HCT116 (cell line): ENCODE results near the gene LONRF3. TPM values are rescaled to one million over a fixed set of nuclear protein-coding genes. Genes with fewer than 3 reads are reported as not detected.

Experiments used
- ATAC-seq: fragments of 200-7000 bp; cut with Tn5 transposase; 2 replicates; pipeline ENCODE4 v1.9.1; 2020; ENCODE audit warnings: mild to moderate bottlenecking, moderate library complexity
- BruUV-seq: library from RNA; stranded (reverse); fragments of 400-500 nt; replicated peaks from 2 replicates; lab custom pipeline; 2021; lab: Mats Ljungman, UMichigan
- CTCF ChIA-PET: fragments of 300-600 bp; sonication (Branson Sonifier 250); formaldehyde crosslinking; loops from one replicate; lab custom pipeline; 2021; ENCODE audit warnings: antibody characterized with exemption; lab: Charles Lee
- POLR2A ChIA-PET: fragments of 300-600, 350-600 bp; sonication (Branson Sonifier 250); formaldehyde crosslinking; loops from one replicate; lab custom pipeline; 2021; ENCODE audit warnings: antibody characterized with exemption; lab: Charles Lee
- RAD21 ChIA-PET, 2 experiments: fragments of 300-600 bp; sonication (Branson Sonifier 250); formaldehyde crosslinking; loops; one replicate each; lab custom pipeline; 2023; ENCODE audit warnings: low total read pairs in 2 of 2; ENCODE audit not compliant: uncharacterized antibody in 2 of 2, unreplicated experiment in 2 of 2, low non-redundant PET in 1 of 2; lab: Charles Lee
- DNase-seq: peaks from one replicate; pipeline ENCODE4 v3.0.0-alpha.2; 2010; ENCODE audit warnings: low read depth, low spot score
- H2AFZ ChIP-seq: fragments of 200-600 bp; shearing (Covaris generic), sonication (generic); 2 replicates; pipeline ENCODE4 v1.6.1; 2017; ENCODE audit warnings: low read depth, mixed run types, mixed read lengths, antibody characterized with exemption, low read length; ENCODE audit not compliant: poor library complexity, severe bottlenecking
- H3K27ac ChIP-seq: 2 replicates; pipeline ENCODE4 v1.5.1; 2012; ENCODE audit warnings: low read depth, low read length
- H3K27me3 ChIP-seq: fragments of 200-600 bp; sonication (generic); 2 replicates; pipeline ENCODE4 v1.6.1; 2016; ENCODE audit warnings: mixed run types, low read length, mixed read lengths; ENCODE audit not compliant: insufficient read depth
- H3K36me3 ChIP-seq, 2 experiments: fragments of 200-500 bp in 1 of 2; fragments of 200-600 bp in 1 of 2; sonication (Bioruptor generic) in 1 of 2; sonication (generic) in 1 of 2; 2 replicates each; pipeline versions ENCODE4 v1.5.1 to v1.6.1; 2014 to 2016; ENCODE audit warnings: low read length in 2 of 2, inconsistent platforms in 1 of 2, mixed read lengths in 1 of 2, mixed run types in 1 of 2; ENCODE audit not compliant: insufficient read depth in 2 of 2, control insufficient read depth in 1 of 2
- H3K4me1 ChIP-seq, 2 experiments: fragments of 200-600 bp in 1 of 2; sonication (generic) in 1 of 2; 2 replicates each; pipeline versions ENCODE4 v1.5.1 to v1.6.1; 2012 to 2017; ENCODE audit warnings: low read length in 2 of 2, inconsistent platforms in 1 of 2, mild to moderate bottlenecking in 1 of 2, mixed read lengths in 1 of 2, mixed run types in 1 of 2, moderate library complexity in 1 of 2; ENCODE audit not compliant: insufficient read depth in 2 of 2, control insufficient read depth in 1 of 2
- H3K4me2 ChIP-seq: fragments of 200-600 bp; sonication (generic); 2 replicates; pipeline ENCODE4 v1.6.1; 2017; ENCODE audit warnings: mixed run types, low read length, mixed read lengths
- H3K4me3 ChIP-seq, 2 experiments: fragments of 200-600 bp in 1 of 2; sonication (generic) in 1 of 2; replicated peaks in 1 of 2; 2 replicates each; pipeline ENCODE4 v1.5.1; 2011 to 2016; ENCODE audit warnings: low read length in 2 of 2, control low read depth in 1 of 2, low read depth in 1 of 2, mild to moderate bottlenecking in 1 of 2, mixed read lengths in 1 of 2, mixed run types in 1 of 2
- H3K79me2 ChIP-seq: fragments of 200-600 bp; sonication (generic); 2 replicates; pipeline ENCODE4 v1.6.1; 2017; ENCODE audit warnings: mild to moderate bottlenecking, mixed run types, low read length, moderate library complexity, mixed read lengths; ENCODE audit not compliant: insufficient read depth
- H3K9ac ChIP-seq: fragments of 200-600 bp; sonication (generic); 2 replicates; pipeline ENCODE4 v1.6.1; 2016; ENCODE audit warnings: low read length, mixed read lengths
- H3K9me2 ChIP-seq: fragments of 200-600 bp; sonication (generic), shearing (Covaris generic); 2 replicates; pipeline ENCODE4 v1.6.1; 2017; ENCODE audit warnings: mixed run types, mild to moderate bottlenecking, moderate library complexity; ENCODE audit not compliant: insufficient read depth
- H3K9me3 ChIP-seq, 2 experiments: fragments of 200-500 bp in 1 of 2; fragments of 200-600 bp in 1 of 2; sonication (Bioruptor generic) in 1 of 2; sonication (generic) in 1 of 2; 2 replicates each; pipeline ENCODE4 v1.6.1; 2014 to 2017; ENCODE audit warnings: low read length in 2 of 2, mixed read lengths in 2 of 2, inconsistent platforms in 1 of 2, low read depth in 1 of 2, mild to moderate bottlenecking in 1 of 2, mixed run types in 1 of 2, moderate library complexity in 1 of 2; ENCODE audit not compliant: control insufficient read depth in 1 of 2, insufficient read depth in 1 of 2
- H4K20me1 ChIP-seq: fragments of 200-600 bp; sonication (generic), shearing (Covaris generic); 2 replicates; pipeline ENCODE4 v1.6.1; 2017; ENCODE audit warnings: mixed run types, mild to moderate bottlenecking, moderate library complexity; ENCODE audit not compliant: insufficient read depth
- CEBPB ChIP-seq: IDR thresholded peaks from 2 replicates; pipeline ENCODE4 v1.6.1; 2012; ENCODE audit warnings: low read depth
- EGR1 ChIP-seq: IDR thresholded peaks from 2 replicates; pipeline ENCODE4 v1.6.1; 2012; ENCODE audit warnings: low read depth
- EZH2 ChIP-seq: fragments of 200-600 bp; sonication (generic); IDR thresholded peaks from 2 replicates; pipeline ENCODE4 v1.6.1; 2017; ENCODE audit warnings: antibody characterized with exemption, mixed run types
- EZH2phosphoT487 ChIP-seq: fragments of 200-600 bp; IDR thresholded peaks from 2 replicates; pipeline ENCODE4 v1.6.1; 2018; ENCODE audit warnings: antibody characterized with exemption, borderline replicate concordance
- FOSL1 ChIP-seq: IDR thresholded peaks from 2 replicates; pipeline ENCODE4 v1.6.1; 2012; ENCODE audit warnings: low read depth
- POLR2A ChIP-seq: IDR thresholded peaks from 2 replicates; pipeline ENCODE4 v1.7.0; 2011; ENCODE audit warnings: borderline replicate concordance; ENCODE audit not compliant: insufficient read depth, insufficient read length; ENCODE audit errors: extremely low read depth
- ZFX ChIP-seq: fragments of 450-650 bp; IDR thresholded peaks from 2 replicates; pipeline ENCODE4 v1.6.1; 2017
- ZNF274 ChIP-seq: fragments of 200-500 bp; sonication (Bioruptor generic); IDR thresholded peaks from 2 replicates; pipeline ENCODE4 v1.6.1; 2014; ENCODE audit warnings: mild to moderate bottlenecking, low read depth, low read length, inconsistent platforms
- intact Hi-C: fragments of 100-400 bp; cut with micrococcal nuclease; formaldehyde crosslinking; loops from 2 replicates; pipeline ENCODE4 v1.10.0; 2022
- total RNA-seq: library from RNA; stranded (reverse); gene quantifications from one replicate; pipeline ENCODE4 v1.2.1, GENCODE V29; 2021; ENCODE audit not compliant: unreplicated experiment
- TF ChIP-seq, protein P1 (sequence below), 3 experiments: fragments of 200-600 bp in 1 of 3; sonication (generic) in 1 of 3; IDR thresholded peaks in 2 of 3; conservative IDR thresholded peaks in 1 of 3; 2 replicates each; pipeline ENCODE4 v1.5.1; 2012 to 2017; ENCODE audit warnings: low read depth in 2 of 3, low read length in 2 of 3, antibody characterized with exemption in 1 of 3, borderline replicate concordance in 1 of 3, control low read depth in 1 of 3, mild to moderate bottlenecking in 1 of 3, mixed read lengths in 1 of 3, mixed run types in 1 of 3, moderate library complexity in 1 of 3; ENCODE audit not compliant: insufficient read depth in 1 of 3
- TF ChIP-seq, protein P2 (sequence below): IDR thresholded peaks from 2 replicates; pipeline ENCODE4 v1.6.1; 2012
- TF ChIP-seq, protein P3 (sequence below): IDR thresholded peaks from 2 replicates; pipeline ENCODE4 v1.6.1; 2011; ENCODE audit warnings: mild to moderate bottlenecking, low read length, moderate library complexity; ENCODE audit not compliant: insufficient replicate concordance; ENCODE audit errors: extremely low read depth
- TF ChIP-seq, protein P4 (sequence below): IDR thresholded peaks from 2 replicates; pipeline ENCODE4 v1.6.1; 2012

LONRF3 gene
- total RNA-seq, 1 experiment from 2014 or later, result 3.1 TPM

DNA sequence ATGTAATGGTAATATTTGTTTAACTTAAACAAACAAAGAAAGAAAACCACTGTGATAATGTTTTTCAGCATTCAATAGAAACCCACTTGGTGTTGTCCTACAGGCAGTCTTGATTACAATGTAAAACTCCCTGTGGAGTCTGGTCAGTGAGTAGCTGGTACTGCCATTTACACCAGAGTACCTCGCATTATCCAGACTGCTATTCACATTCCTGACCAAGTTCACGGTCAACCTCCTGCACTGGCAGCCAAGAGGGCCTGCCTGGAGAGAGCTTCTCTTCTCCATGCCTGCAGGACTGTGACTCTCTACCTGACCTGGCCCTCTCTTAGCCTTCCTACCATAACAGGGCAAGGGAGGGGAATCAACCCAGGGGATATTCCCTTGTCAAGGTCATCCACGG is 2.9 kb upstream of the LONRF3 start:
- POLR2A ChIA-PET, result no interaction called here
- Histone ChIP-seq H3K9me2 (no peaks in the 10 kb centered on the region), H3K9me3 (no peaks in the 10 kb centered on the region), H3K4me1 (peaks cover 6 to 27% of the 10 kb centered on the region in 2 experiments; a peak in 3 of 4 replicates), H3K4me2 (no peak overlapping the region), H3K27me3 (no peaks in the 10 kb centered on the region), H3K27ac (no peak overlapping the region), H3K9ac (no peak overlapping the region), H3K4me3 (no peak overlapping the region), H2AFZ (no peak overlapping the region), H3K36me3 (no peaks in the 10 kb centered on the region), H3K79me2 (no peaks in the 10 kb centered on the region), H4K20me1 (no peaks in the 10 kb centered on the region)
- intact Hi-C loops, result no loop called here
- no TSS peak for BruUV-seq
- DNase-seq (no peak), ATAC-seq (no peak)
- TF ChIP-seq, protein P1, sequence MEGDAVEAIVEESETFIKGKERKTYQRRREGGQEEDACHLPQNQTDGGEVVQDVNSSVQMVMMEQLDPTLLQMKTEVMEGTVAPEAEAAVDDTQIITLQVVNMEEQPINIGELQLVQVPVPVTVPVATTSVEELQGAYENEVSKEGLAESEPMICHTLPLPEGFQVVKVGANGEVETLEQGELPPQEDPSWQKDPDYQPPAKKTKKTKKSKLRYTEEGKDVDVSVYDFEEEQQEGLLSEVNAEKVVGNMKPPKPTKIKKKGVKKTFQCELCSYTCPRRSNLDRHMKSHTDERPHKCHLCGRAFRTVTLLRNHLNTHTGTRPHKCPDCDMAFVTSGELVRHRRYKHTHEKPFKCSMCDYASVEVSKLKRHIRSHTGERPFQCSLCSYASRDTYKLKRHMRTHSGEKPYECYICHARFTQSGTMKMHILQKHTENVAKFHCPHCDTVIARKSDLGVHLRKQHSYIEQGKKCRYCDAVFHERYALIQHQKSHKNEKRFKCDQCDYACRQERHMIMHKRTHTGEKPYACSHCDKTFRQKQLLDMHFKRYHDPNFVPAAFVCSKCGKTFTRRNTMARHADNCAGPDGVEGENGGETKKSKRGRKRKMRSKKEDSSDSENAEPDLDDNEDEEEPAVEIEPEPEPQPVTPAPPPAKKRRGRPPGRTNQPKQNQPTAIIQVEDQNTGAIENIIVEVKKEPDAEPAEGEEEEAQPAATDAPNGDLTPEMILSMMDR (IDR thresholded peaks at IDR 0.05 in 2 of 3, conservative IDR thresholded peaks at IDR 0.05 in 1 of 3; ENCODE audit: borderline replicate concordance in 1 of 3, insufficient read depth in 1 of 3, low read depth in 2 of 3, low read length in 2 of 3), result no peak
- TF ChIP-seq CEBPB (no peak), EGR1 (no peak)
- CTCF ChIA-PET, result no interaction called here
- RAD21 ChIA-PET, result no interaction called here

DNA sequence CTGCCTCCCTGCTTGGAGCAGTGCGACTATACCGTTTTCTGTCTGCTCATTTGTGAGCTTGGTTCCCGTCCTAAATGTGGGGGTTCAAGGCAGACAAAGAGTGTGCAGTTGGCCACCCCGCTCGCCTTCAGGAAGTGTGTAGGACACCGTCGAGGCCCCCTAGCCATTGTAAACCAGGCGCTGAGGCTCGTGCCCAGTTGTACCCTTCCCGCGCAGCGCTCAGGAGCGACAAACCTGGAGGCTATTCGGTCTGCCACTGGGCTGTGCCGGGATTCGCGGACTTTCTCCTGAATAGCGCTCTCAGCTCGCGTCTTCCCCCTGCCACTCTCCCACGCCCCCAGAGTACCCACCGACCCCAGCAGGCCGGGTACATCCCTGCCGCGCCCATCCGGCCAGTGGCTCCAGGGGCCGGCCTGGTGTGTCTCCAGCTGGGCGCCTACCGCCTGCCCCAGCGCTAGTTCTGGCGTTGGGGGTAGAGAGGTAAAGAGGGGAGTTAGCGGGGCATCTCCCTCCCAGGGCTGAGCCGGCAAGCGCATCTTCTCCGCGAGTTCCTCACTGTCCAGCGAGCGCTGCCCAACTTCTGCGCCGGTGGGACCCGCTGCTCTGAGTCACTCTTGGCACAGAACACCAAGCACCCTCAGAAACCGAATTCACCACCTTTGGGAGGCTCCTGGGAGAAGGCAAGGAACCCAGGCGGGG is 880 bp upstream of the LONRF3 start:
- intact Hi-C loops, result no loop called here
- Histone ChIP-seq H3K4me2 (no peak overlapping the region), H3K9ac (no peak overlapping the region), H3K9me3 (no peaks in the 10 kb centered on the region), H2AFZ (no peak overlapping the region), H3K4me1 (peaks cover 11 to 32% of the 10 kb centered on the region in 2 experiments; a peak in 3 of 4 replicates), H3K27me3 (no peaks in the 10 kb centered on the region), H3K9me2 (no peaks in the 10 kb centered on the region), H3K4me3 (no peak overlapping the region), H3K79me2 (no peaks in the 10 kb centered on the region), H3K27ac (no peak overlapping the region; the same call in 1 of the 2 replicates), H3K36me3 (no peaks in the 10 kb centered on the region), H4K20me1 (no peaks in the 10 kb centered on the region)
- ATAC-seq, result no peak
- ChIA-PET POLR2A (no interaction called here), RAD21 (no interaction called here), CTCF (no interaction called here)
- DNase-seq, result no peak
- BruUV-seq, result no TSS peak
- TF ChIP-seq, protein P2, sequence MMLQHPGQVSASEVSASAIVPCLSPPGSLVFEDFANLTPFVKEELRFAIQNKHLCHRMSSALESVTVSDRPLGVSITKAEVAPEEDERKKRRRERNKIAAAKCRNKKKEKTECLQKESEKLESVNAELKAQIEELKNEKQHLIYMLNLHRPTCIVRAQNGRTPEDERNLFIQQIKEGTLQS, result no peak
- no peak for TF ChIP-seq EZH2phosphoT487
- TF ChIP-seq, protein P3, sequence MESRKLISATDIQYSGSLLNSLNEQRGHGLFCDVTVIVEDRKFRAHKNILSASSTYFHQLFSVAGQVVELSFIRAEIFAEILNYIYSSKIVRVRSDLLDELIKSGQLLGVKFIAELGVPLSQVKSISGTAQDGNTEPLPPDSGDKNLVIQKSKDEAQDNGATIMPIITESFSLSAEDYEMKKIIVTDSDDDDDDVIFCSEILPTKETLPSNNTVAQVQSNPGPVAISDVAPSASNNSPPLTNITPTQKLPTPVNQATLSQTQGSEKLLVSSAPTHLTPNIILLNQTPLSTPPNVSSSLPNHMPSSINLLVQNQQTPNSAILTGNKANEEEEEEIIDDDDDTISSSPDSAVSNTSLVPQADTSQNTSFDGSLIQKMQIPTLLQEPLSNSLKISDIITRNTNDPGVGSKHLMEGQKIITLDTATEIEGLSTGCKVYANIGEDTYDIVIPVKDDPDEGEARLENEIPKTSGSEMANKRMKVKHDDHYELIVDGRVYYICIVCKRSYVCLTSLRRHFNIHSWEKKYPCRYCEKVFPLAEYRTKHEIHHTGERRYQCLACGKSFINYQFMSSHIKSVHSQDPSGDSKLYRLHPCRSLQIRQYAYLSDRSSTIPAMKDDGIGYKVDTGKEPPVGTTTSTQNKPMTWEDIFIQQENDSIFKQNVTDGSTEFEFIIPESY, result no peak
- no peak for TF ChIP-seq ZNF274
- TF ChIP-seq EGR1, result no peak
- TF ChIP-seq, protein P1 (IDR thresholded peaks at IDR 0.05 in 2 of 3, conservative IDR thresholded peaks at IDR 0.05 in 1 of 3; ENCODE audit: borderline replicate concordance in 1 of 3, insufficient read depth in 1 of 3, low read depth in 2 of 3, low read length in 2 of 3), result no peak
- TF ChIP-seq POLR2A, result no peak
- TF ChIP-seq FOSL1, result no peak
- TF ChIP-seq, protein P4, sequence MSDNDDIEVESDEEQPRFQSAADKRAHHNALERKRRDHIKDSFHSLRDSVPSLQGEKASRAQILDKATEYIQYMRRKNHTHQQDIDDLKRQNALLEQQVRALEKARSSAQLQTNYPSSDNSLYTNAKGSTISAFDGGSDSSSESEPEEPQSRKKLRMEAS, result no peak
- TF ChIP-seq ZFX, result no peak
- TF ChIP-seq EZH2, result no peak
